GM12878 (cell line): ENCODE results near the gene PYGB. TPM values are rescaled to one million over a fixed set of nuclear protein-coding genes. Genes with fewer than 3 reads are reported as not detected.

ENCODE experiments used
- ATAC-seq: fragments of 200-7000 bp; cut with Tn5 transposase; 3 replicates; pipeline ENCODE4 v1.9.1; 2020; ENCODE audit warnings: mild to moderate bottlenecking, moderate library complexity
- BruUV-seq: library from RNA; stranded (reverse); fragments of 400-500 nt; replicated peaks from 2 replicates; lab custom pipeline; 2021; lab: Mats Ljungman, UMichigan
- CTCF ChIA-PET: fragments of 300-600 bp; sonication (Branson Sonifier 250); formaldehyde crosslinking; extraction: SDS; loops from one replicate; lab custom pipeline; 2021; ENCODE audit warnings: inconsistent platforms; lab: Yijun Ruan, JAX
- POLR2A ChIA-PET: fragments of 350-600 bp; formaldehyde crosslinking; extraction: SDS; loops from one replicate; lab custom pipeline; 2021; ENCODE audit warnings: inconsistent platforms; lab: Charles Lee
- RAD21 ChIA-PET: fragments of 300-600 bp; sonication (Branson Sonifier 250); formaldehyde crosslinking; loops from one replicate; lab custom pipeline; 2023; ENCODE audit warnings: antibody characterized with exemption; ENCODE audit not compliant: unreplicated experiment; lab: Charles Lee
- SMC1A ChIA-PET: fragments of 300-600 bp; sonication (Branson Sonifier 250); formaldehyde crosslinking; loops from one replicate; lab custom pipeline; 2023; ENCODE audit not compliant: unreplicated experiment, uncharacterized antibody; lab: Charles Lee
- DNase-seq: peaks from one replicate; pipeline ENCODE4 v3.0.0-alpha.2; 2011; ENCODE audit warnings: low read depth, low spot score
- FAIRE-seq: peaks from 3 replicates; lab custom pipeline; 2011; peaks lifted over from hg19 to GRCh38; lab: Jason Lieb, UNC
- H2AFZ ChIP-seq: 2 replicates; pipeline ENCODE4 v1.6.0; 2011; ENCODE audit warnings: low read depth, low read length, control low read depth; ENCODE audit not compliant: control insufficient read depth
- H3K27ac ChIP-seq: 2 replicates; pipeline ENCODE4 v1.5.1; 2011; ENCODE audit warnings: control low read depth; ENCODE audit not compliant: control insufficient read depth, insufficient read depth
- H3K27me3 ChIP-seq, 2 experiments: replicated peaks in 1 of 2; 2 replicates each; pipeline versions ENCODE4 v1.6.0 to v1.6.1; 2011; ENCODE audit warnings: low read length in 1 of 2; ENCODE audit not compliant: control insufficient read depth in 2 of 2, insufficient read depth in 2 of 2
- H3K36me3 ChIP-seq, 2 experiments: 2 replicates each; pipeline ENCODE4 v1.5.1; 2011; ENCODE audit warnings: low read length in 1 of 2; ENCODE audit not compliant: control insufficient read depth in 2 of 2, insufficient read depth in 2 of 2
- H3K4me1 ChIP-seq: 2 replicates; pipeline ENCODE4 v1.6.1; 2011; ENCODE audit warnings: mild to moderate bottlenecking, low read length, moderate library complexity, mixed read lengths; ENCODE audit not compliant: control insufficient read depth, insufficient read depth
- H3K4me2 ChIP-seq: 2 replicates; pipeline ENCODE4 v1.6.0; 2011; ENCODE audit warnings: control low read depth; ENCODE audit not compliant: control insufficient read depth, insufficient read depth
- H3K4me3 ChIP-seq: fragments of 200-600 bp; sonication (generic); 2 replicates; pipeline ENCODE4 v1.5.1; 2016
- H3K79me2 ChIP-seq: 2 replicates; pipeline ENCODE4 v1.6.0; 2011; ENCODE audit warnings: low read length; ENCODE audit not compliant: control insufficient read depth, insufficient read depth
- H3K9ac ChIP-seq: 2 replicates; pipeline ENCODE4 v1.8.0; 2011; ENCODE audit warnings: low read length, control low read depth, mixed read lengths; ENCODE audit not compliant: control insufficient read depth, insufficient read depth
- H3K9me3 ChIP-seq: replicated peaks from 3 replicates; pipeline ENCODE4 v1.5.1; 2011; ENCODE audit warnings: mild to moderate bottlenecking, low read length; ENCODE audit not compliant: control insufficient read depth, insufficient read depth
- H4K20me1 ChIP-seq: 2 replicates; pipeline ENCODE4 v1.6.0; 2011; ENCODE audit not compliant: control insufficient read depth, insufficient read depth
- BHLHE40 ChIP-seq, 2 experiments: fragments of 450-650 bp in 1 of 2; IDR thresholded peaks; 2 replicates each; pipeline ENCODE4 v1.6.1; 2011 to 2017; ENCODE audit warnings: low read depth in 2 of 2, borderline replicate concordance in 1 of 2, improper control_type of control experiment in 1 of 2, low read length in 1 of 2, mild to moderate bottlenecking in 1 of 2
- CBFB ChIP-seq: IDR thresholded peaks from 2 replicates; pipeline ENCODE4 v1.6.1; 2016; ENCODE audit warnings: antibody characterized with exemption, low read depth
- CEBPZ ChIP-seq: fragments of 150-350 bp; IDR thresholded peaks from 2 replicates; pipeline ENCODE4 v1.6.1; 2016; ENCODE audit warnings: low read depth, low read length
- CHD1 ChIP-seq: IDR thresholded peaks from 2 replicates; pipeline ENCODE4 v1.6.1; 2012; ENCODE audit warnings: low read depth, low read length, improper control_type of control experiment
- E2F8 ChIP-seq: fragments of 450-650 bp; IDR thresholded peaks from 2 replicates; pipeline ENCODE4 v1.6.1; 2018; ENCODE audit warnings: mild to moderate bottlenecking, low read depth, moderate library complexity; ENCODE audit not compliant: partially characterized antibody
- GABPA ChIP-seq: IDR thresholded peaks from 2 replicates; pipeline ENCODE4 v1.6.1; 2014; ENCODE audit warnings: antibody characterized with exemption, low read depth, mild to moderate bottlenecking, inconsistent platforms
- IRF4 ChIP-seq: IDR thresholded peaks from 2 replicates; pipeline ENCODE4 v1.6.1; 2011; ENCODE audit warnings: low read depth, low read length
- MEF2A ChIP-seq: IDR thresholded peaks from 2 replicates; pipeline ENCODE4 v1.6.1; 2011; ENCODE audit warnings: low read depth, mild to moderate bottlenecking, low read length, moderate library complexity; ENCODE audit not compliant: insufficient read depth
- MTA3 ChIP-seq: IDR thresholded peaks from 2 replicates; pipeline ENCODE4 v1.6.1; 2012; ENCODE audit warnings: low read length, inconsistent platforms, borderline replicate concordance
- MXI1 ChIP-seq: fragments of 150-350 bp; IDR thresholded peaks from 2 replicates; pipeline ENCODE4 v1.6.1; 2011; ENCODE audit warnings: low read depth, mild to moderate bottlenecking, inconsistent platforms, low read length, improper control_type of control experiment
- NFYA ChIP-seq: IDR thresholded peaks from 2 replicates; pipeline ENCODE4 v1.6.1; 2011; ENCODE audit warnings: low read depth, mild to moderate bottlenecking, low read length, improper control_type of control experiment, borderline replicate concordance
- NR2C1 ChIP-seq: fragments of 450-650 bp; IDR thresholded peaks from 2 replicates; pipeline ENCODE4 v1.6.1; 2017; ENCODE audit warnings: antibody characterized with exemption, mild to moderate bottlenecking, moderate library complexity
- PKNOX1 ChIP-seq: fragments of 450-650 bp; IDR thresholded peaks from 2 replicates; pipeline ENCODE4 v1.6.1; 2016; ENCODE audit warnings: mild to moderate bottlenecking
- RELA ChIP-seq: fragments of 450-650 bp; IDR thresholded peaks from 2 replicates; pipeline ENCODE4 v1.8.0; 2014; ENCODE audit warnings: borderline replicate concordance; ENCODE audit not compliant: partially characterized antibody
- SMC3 ChIP-seq: IDR thresholded peaks from 2 replicates; pipeline ENCODE4 v1.6.1; 2011; ENCODE audit warnings: low read length, improper control_type of control experiment, borderline replicate concordance
- WGBS: methylation state at CpG from one replicate; pipeline ENCODE4 v1.1.6; 2016; ENCODE audit warnings: low lambda C conversion rate; ENCODE audit not compliant: insufficient replicate concordance, insufficient coverage; ENCODE audit errors: missing lambda C conversion rate; 5-methylcytosine and 5-hydroxymethylcytosine counted together
- in situ Hi-C: fragments of 300-500 bp; cut with MboI; formaldehyde crosslinking; loops from 9 replicates; pipeline ENCODE4 v1.14.3; 2018; ENCODE audit warnings: mixed read lengths
- intact Hi-C: fragments of 100-400 bp; cut with micrococcal nuclease; formaldehyde crosslinking; loops from one replicate; pipeline ENCODE4 v1.14.2; 2022; ENCODE audit not compliant: unreplicated experiment
- polyA plus RNA-seq, 11 experiments: library from polyadenylated mRNA; depleted of rRNA in 4 of 11; unstranded in 6 of 11; stranded (reverse) in 5 of 11; fragments of >200 nt; fragmentation: Nextera tagmentation in 4 of 11; fragmentation: Illumina TruSeq in 1 of 11; extraction: Ambion mirVana in 4 of 11; extraction: Trizol in 1 of 11; gene quantifications; 1 replicate in 1 of 11; 2 replicates in 10 of 11; pipeline versions ENCODE4 v1.2.1 to v1.2.3, GENCODE V29; 2011 to 2016; ENCODE audit warnings: inconsistent platforms in 2 of 11, missing spikeins in 2 of 11, low read depth in 1 of 11
- total RNA-seq, 4 experiments: library from RNA; depleted of rRNA in 3 of 4; stranded (reverse); fragments of >200 nt in 3 of 4; fragmentation: Illumina TruSeq in 1 of 4; extraction: Trizol in 1 of 4; gene quantifications; 2 replicates each; pipeline versions ENCODE4 v1.2.1 to v1.2.3, GENCODE V29; 2013 to 2021

Gene PYGB
- total and polyA plus RNA-seq, 10 of the 15 experiments (the other 5 are each of a cell fraction or from before 2014, with no cell fraction given) = 0.34 to 33.5 (median 21.8) TPM

GRCh38 chr20:25258476-25258805 lies 10.6 kb downstream of the PYGB start (continued):
- no peak for TF ChIP-seq BHLHE40 (IDR thresholded peaks at IDR 0.05; ENCODE audit: borderline replicate concordance in 1 of 2, low read depth in 2 of 2, low read length in 1 of 2)
- TF ChIP-seq IRF4 = no peak
- TF ChIP-seq CHD1 = no peak
- TF ChIP-seq PKNOX1 = no peak
- TF ChIP-seq MEF2A = no peak
- no peak for TF ChIP-seq NFYA

- Histone ChIP-seq H3K27me3 (no peaks in the 10 kb centered on the region), H3K9ac (no peak overlapping the region), H3K9me3 (no peaks in the 10 kb centered on the region), H3K36me3 (peaks cover 2 to 5% of the 10 kb centered on the region in 2 experiments; a peak in 3 of 4 replicates), H4K20me1 (no peaks in the 10 kb centered on the region), H2AFZ (no peak overlapping the region), H3K4me2 (no peak overlapping the region), H3K79me2 (no peaks in the 10 kb centered on the region), H3K4me1 (peaks cover 4% of the 10 kb centered on the region; the same call in 1 of the 2 replicates), H3K27ac (no peak overlapping the region), H3K4me3 (no peak overlapping the region)
- ChIA-PET CTCF (no interaction called here), POLR2A (no interaction called here), SMC1A (no interaction called here), RAD21 (no interaction called here)
- DNase-seq = no peak
- no peak for FAIRE-seq
- BruUV-seq = no TSS peak
- TF ChIP-seq CEBPZ (no peak), E2F8 (no peak), GABPA (no peak), MTA3 (no peak), MXI1 (no peak), CBFB (no peak), RELA (no peak), SMC3 (no peak), NR2C1 (no peak)
- in situ Hi-C loops = loop anchor here (25.0 kb wide), 1 partner anchor 1897 kb away; the partner anchor contains the start of genes GZF1 and NXT1
- 65% methylated on average over 4 of the region's 4 CpGs for WGBS
- intact Hi-C loops = no loop called here
- ATAC-seq = no peak
Measured at GRCh38 chr20:25258828-25259227, 10.9 kb downstream of the PYGB start.
